ENCODE data around the gene CD300LD.
"Not testable (repeated sequence)": the region's sequence is repeated elsewhere in the genome, so short reads cannot be mapped to it uniquely, and the experiment has no call there.

CD300LD gene

GRCh38 chr17:74569020-74570003 is 22.8 kb downstream of the CD300LD start:
- no peak for DNase-seq

- DNase-seq = no peak
Observed at GRCh38 chr17:74568106-74568873, 23.8 kb downstream of the CD300LD start.

DNA sequence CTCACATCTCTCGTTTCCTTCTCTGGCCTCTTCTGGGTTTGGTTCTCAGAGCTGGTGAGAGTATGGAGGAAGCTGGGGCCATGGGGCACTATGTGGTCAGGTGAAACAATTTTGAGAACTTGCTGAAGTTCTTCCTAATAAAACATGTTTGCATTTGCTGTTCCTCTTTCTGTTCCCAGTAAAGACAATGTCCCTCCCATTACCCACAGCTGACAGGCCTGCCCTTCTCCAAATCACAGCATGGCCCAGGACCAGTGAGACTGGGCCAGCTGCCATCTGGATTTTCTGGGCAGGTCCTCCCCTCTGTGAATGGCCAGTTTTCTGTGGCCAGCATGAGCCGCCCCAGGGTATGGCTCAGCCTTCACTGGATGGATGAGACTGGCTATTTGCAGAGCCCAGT is 24.7 kb downstream of the CD300LD start, which contains the start of gene CD300H:
Gene CD300H, minus strand, starts transcription at position 113 of the 400 bp plus-strand sequence.
- DNase-seq = no peak

GRCh38 chr17:74566132-74566753 is 25.8 kb downstream of the CD300LD start:
- peak; percentile 16 for DNase-seq

DNA sequence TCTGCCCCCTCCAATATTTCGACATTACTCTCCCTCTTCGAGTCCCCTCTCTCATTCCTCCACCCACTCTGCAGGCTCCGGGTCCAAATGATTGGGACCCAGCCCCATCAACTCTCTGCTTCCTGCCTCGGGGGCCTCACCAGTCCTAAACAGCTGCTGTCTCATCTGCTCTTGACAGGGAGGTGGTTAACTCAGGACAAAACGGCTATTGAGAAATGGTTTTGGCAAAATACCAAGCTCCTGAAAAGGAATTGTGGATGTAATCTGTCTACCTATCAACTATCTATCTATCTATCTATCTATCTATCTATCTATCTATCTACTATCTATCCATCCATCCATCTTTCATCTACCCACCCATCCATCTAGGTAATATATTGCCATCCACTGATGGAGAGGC is 27.0 kb downstream of the CD300LD start:
- no peak for DNase-seq

- no peak for DNase-seq
Observed at GRCh38 chr17:74563358-74563757, 28.7 kb downstream of the CD300LD start.

DNA sequence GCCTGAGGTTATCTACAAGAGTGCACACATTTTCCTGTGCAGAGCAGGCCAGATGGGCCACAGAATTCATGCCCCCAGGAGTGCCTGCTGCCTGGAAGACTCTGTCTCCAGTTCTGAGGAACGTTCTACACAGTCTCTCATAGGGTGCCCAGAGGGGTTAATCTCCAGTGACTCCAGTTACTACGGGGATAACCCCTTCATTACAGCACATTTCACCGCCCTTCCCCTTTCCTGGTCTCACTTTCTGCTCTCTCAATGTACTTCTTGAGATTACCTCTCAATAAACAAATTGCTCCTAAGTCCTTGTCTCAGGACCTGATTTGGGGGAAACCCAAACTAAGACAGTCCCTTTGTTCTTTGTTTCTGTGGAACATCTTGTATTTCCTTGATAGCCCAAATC is 30.5 kb downstream of the CD300LD start:
- no peak for DNase-seq

DNA sequence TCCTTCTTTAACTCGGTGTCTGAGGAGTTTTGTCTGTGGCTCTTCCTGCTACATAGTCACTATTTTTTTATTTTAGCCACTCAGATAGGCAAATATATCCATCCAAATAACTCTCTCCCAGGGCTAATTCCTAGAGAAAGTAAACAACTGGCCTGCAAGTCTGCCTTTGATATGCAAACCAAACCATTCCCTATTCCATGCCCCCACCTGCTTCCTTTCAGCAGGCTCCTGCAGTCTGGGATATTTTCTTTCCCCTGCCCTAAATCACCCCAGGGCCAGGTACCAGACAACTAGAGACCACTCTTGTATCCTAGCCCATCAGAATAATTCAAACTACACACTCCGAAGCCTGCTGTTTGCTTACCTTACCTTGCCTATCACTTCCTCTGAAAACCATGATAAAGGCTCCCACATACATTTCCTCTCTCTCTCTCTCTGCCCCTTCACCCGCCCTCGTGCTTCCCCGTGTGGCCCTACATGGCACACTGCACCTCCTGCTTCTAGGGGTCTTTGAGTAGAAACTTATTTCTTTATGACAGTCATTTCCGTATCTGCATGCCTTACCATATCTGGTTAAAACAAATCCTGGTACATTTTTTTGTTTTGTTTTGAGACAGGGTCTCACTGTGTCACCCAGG is 33.1 kb downstream of the CD300LD start:
- DNase-seq = no peak

DNA sequence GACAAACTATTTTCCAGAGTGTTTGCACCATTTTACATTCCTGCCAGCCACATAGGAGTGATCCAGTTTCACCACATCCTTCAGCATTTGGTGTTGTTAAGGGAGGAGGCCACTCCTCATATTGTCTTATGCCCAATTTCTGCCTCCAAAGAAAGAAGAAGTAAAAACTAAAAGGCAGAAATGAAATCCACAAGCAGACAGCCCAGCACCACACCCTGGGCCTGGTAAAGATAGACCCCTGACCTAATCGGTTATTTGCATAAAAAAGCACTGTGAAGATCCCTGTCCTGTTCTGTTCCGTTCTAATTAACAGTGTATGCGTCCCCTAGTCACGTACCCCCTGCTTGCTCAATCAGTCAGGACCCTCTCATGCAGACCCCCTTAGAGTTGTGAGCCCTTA is 33.7 kb downstream of the CD300LD start:
- not testable (repeated sequence) for DNase-seq

GRCh38 chr17:74555427-74555940 is 36.6 kb downstream of the CD300LD start:
- no peak for DNase-seq

- no peak for DNase-seq
Observed at GRCh38 chr17:74554909-74555308, 37.2 kb downstream of the CD300LD start.

- DNase-seq = no peak
Observed at GRCh38 chr17:74552037-74552436, 40.0 kb downstream of the CD300LD start.

- no peak for DNase-seq
Observed at GRCh38 chr17:74550602-74551001, 41.5 kb downstream of the CD300LD start.

- DNase-seq = no peak
Observed at GRCh38 chr17:74549343-74549742, 42.7 kb downstream of the CD300LD start.

- DNase-seq = no peak
Observed at GRCh38 chr17:74547736-74548135, 44.3 kb downstream of the CD300LD start.

DNA sequence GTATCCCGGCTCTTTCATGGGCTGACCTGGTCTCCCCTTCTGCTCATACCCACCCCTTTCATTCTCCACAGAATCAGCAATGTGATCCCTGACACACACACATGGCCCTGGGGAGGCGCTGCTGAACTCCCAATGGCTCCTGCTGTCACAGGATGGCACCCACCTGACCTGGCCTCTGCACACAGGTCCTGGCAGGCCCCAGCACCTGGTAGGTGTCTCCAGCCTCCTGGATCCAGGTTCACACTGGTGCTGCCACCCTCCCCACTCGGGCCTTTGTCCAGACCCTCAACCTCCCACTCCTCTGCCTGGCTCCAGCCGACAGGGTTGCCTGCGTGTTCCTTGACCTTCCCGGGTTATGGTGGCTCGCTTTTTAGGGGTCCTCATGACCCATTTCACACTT is 44.8 kb downstream of the CD300LD start:
- no peak for DNase-seq

- no peak for DNase-seq
Observed at GRCh38 chr17:74546586-74546985, 45.5 kb downstream of the CD300LD start.

DNA sequence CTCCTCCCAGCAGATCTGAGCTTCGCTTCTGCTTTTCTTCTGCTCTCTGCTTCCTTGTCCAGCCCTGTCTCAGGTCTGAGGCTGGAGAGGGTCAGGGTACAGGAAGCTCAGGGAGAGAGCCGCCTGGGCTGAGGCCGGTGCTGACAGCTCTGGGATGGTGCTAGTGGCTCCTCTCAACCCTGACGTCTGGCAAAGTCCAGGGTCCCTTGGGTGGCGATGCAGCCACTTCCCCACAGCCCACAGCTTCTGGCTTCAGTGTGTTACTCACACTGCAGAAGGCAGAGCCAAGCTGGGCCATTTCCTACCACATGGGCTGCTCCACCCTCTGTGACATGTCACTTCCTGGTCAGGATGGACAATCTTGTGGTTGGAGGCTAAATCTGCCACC is 46.2 kb downstream of the CD300LD start, which contains the start of gene CD300C:
Gene CD300C, minus strand, starts transcription at position 273 of the 388 bp plus-strand sequence. CDS start 333 bp downstream, outside the sequence.
- no peak for DNase-seq

DNA sequence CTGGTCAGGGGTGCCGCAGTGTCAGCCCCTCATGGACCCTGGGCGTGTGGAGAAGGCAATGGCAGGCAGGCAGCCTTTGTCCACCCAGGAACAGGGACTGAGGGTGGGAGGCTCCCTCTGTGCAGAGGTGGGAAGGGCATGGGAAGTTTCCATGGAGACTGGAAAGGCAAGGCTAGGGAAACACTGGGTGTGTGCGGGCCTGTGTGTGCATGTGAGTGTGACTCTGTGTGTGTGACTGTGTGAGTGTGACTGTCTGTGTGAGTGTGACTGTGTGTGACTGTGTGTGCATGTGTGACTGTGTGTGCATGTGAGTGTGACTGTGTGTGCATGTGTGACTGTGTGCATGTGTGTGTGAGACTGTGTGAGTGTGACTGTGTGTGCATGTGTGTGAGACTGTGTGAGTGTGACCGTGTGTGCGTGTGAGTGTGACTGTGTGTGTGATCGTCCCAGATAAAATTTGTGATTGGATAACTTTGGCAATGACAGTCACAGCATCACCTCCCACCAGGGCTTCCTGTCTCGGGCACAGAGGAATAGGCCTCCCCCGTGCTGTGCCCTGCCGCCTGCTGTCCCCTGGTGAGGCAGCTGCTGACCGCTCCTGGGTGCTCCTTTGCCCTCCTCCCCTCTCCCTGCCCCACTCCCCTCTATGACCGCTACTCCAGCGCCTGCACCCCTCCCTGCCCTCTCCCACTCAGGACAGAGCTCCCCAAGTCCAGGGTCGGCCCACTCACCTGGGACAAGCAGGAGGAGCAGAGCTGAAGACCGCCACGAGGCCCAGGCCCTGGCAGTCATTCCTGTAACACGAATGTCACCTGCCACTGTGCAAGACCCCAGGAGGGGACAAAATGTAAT is 46.9 kb downstream of the CD300LD start:
- no peak for DNase-seq

DNA sequence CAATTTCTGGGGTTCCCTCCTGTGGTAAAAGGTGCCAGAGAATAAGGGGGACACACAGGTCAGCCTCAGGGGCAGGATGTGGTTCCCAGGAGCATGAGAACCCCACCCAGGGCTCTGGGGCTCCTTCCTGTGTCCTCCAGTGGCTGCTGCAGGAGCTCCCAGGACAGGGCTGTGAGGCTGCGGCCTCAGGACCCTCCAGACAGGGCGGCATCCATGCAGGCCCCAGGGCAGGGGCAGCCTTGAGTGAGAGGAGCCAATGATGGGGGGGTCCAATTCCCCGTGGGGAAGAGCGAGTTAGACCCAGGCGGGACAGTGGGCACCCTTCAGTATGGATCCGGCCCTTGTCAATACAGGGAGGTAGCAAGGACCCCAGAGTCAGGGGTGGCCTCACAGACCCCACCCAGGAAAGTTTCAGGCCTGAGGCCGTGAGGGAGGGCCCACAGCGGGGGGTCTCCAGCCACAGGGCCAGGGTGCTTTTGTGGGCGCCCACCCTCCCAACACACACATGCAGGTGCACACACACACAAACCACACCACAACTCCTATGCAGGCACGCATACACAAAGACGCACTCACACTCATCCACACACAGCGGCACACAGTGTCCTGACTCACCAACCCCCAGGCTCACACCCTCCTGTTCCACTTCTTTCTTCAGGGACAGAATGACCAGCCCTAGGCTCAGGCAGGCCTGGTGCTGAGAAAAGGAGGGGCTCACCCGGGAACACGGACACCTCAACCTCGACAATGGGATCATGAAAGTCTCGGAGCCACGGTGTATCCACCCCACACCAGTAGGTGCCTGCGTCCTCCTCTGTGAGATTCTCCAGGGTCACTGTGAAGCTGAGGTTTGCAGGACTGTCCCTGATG is 48.0 kb downstream of the CD300LD start:
- DNase-seq = no peak

Data from activated naive CD4-positive, alpha-beta T cell treated with Interleukin-2 at 50 U/mL for 16 hours (primary cell).